Measurements from ENCODE around the gene HSPBP1.
"Not testable (repeated sequence)": the region's sequence is repeated elsewhere in the genome, so short reads cannot be mapped to it uniquely, and the experiment has no call there.

HSPBP1 gene

GRCh38 chr19:55279770-55280643, at the start of gene HSPBP1:
TSS of gene HSPBP1 (minus strand) at chr19:55280110. CDS start at chr19:55279608, 502 bp downstream.
- peak; percentile 81 for DNase-seq

- DNase-seq = not testable (repeated sequence)
These were observed 48.9 kb upstream of the HSPBP1 start for GRCh38 chr19:55328774-55329318.

GRCh38 chr19:55325172-55325571, 45.3 kb upstream of the HSPBP1 start, which contains the start of gene TMEM150B:
TSS of gene TMEM150B (minus strand) at chr19:55325341. CDS start at chr19:55321036, 4,305 bp downstream.
- DNase-seq = no peak

- no peak for DNase-seq
These were observed 44.8 kb upstream of the HSPBP1 start for GRCh38 chr19:55324662-55325061.

- no peak for DNase-seq
These were observed 42.4 kb upstream of the HSPBP1 start for GRCh38 chr19:55322204-55322885.

GRCh38 chr19:55321466-55322137, 41.7 kb upstream of the HSPBP1 start:
- no peak for DNase-seq

- DNase-seq = no peak
These were observed 41.0 kb upstream of the HSPBP1 start for GRCh38 chr19:55320844-55321419.

GRCh38 chr19:55319785-55320184, 39.9 kb upstream of the HSPBP1 start:
- DNase-seq = no peak

GRCh38 chr19:55316646-55317045, 36.7 kb upstream of the HSPBP1 start:
- DNase-seq = no peak

GRCh38 chr19:55315956-55316525, 36.1 kb upstream of the HSPBP1 start:
- no peak for DNase-seq

- no peak for DNase-seq
These were observed 34.5 kb upstream of the HSPBP1 start for GRCh38 chr19:55314396-55314795.

GRCh38 chr19:55312621-55313512, 33.0 kb upstream of the HSPBP1 start:
- DNase-seq = no peak

- no peak for DNase-seq
These were observed 31.9 kb upstream of the HSPBP1 start for GRCh38 chr19:55311797-55312196.

- DNase-seq = no peak
These were observed 31.5 kb upstream of the HSPBP1 start for GRCh38 chr19:55311397-55311796.

- DNase-seq = no peak
These were observed 30.6 kb upstream of the HSPBP1 start for GRCh38 chr19:55310498-55310897.

GRCh38 chr19:55309448-55309847, 29.5 kb upstream of the HSPBP1 start:
- DNase-seq = no peak

GRCh38 chr19:55308281-55308680, 28.4 kb upstream of the HSPBP1 start:
- DNase-seq = no peak

GRCh38 chr19:55306712-55307111, 26.8 kb upstream of the HSPBP1 start:
- DNase-seq = no peak

GRCh38 chr19:55305983-55306562, 26.2 kb upstream of the HSPBP1 start:
- DNase-seq = no peak

GRCh38 chr19:55305491-55305890, 25.6 kb upstream of the HSPBP1 start:
- DNase-seq = peak; percentile 11

- no peak for DNase-seq
These were observed 25.1 kb upstream of the HSPBP1 start for GRCh38 chr19:55304980-55305379.

Data from NCI-H1092 (cell line).